IMR-90 (cell line): ENCODE data around the gene SPINDOC. TPM values are rescaled to one million over a fixed set of nuclear protein-coding genes. Genes with fewer than 3 reads are reported as not detected.

Experiments
- ATAC-seq: fragments of 200-7000 bp; cut with Tn5 transposase; 2 replicates; pipeline ENCODE4 v1.9.1; 2020; ENCODE audit warnings: low read depth, mild to moderate bottlenecking, moderate library complexity
- BruUV-seq: library from RNA; stranded (reverse); fragments of 400-500 nt; replicated peaks from 2 replicates; lab custom pipeline; 2021; lab: Mats Ljungman, UMichigan
- CTCF ChIA-PET: fragments of 300-600 bp; formaldehyde crosslinking; extraction: SDS; loops from one replicate; lab custom pipeline; 2021; ENCODE audit warnings: antibody characterized with exemption; lab: Yijun Ruan, JAX
- POLR2A ChIA-PET: fragments of 300-600 bp; sonication (Branson Sonifier 250); formaldehyde crosslinking; loops from one replicate; lab custom pipeline; 2022; ENCODE audit warnings: antibody characterized with exemption; ENCODE audit not compliant: unreplicated experiment; lab: Charles Lee
- DNase-seq: peaks from one replicate; pipeline ENCODE4 v3.0.0; 2013
- H2AFZ ChIP-seq: replicated peaks from 2 replicates; pipeline ENCODE3; 2013; ENCODE audit warnings: low read length, mild to moderate bottlenecking; ENCODE audit not compliant: poor library complexity
- H2AK5ac ChIP-seq: 2 replicates; pipeline ENCODE4 v1.6.1; 2013; ENCODE audit warnings: low read depth, low read length, inconsistent platforms
- H2AK9ac ChIP-seq: replicated peaks from 2 replicates; pipeline ENCODE3; 2013; ENCODE audit warnings: mild to moderate bottlenecking, low read depth, low read length, moderate library complexity; ENCODE audit not compliant: poor library complexity
- H2BK120ac ChIP-seq: 2 replicates; pipeline ENCODE4 v1.6.1; 2013; ENCODE audit warnings: low read depth, low read length, inconsistent platforms
- H2BK15ac ChIP-seq: 3 replicates; pipeline ENCODE4 v1.6.1; 2013; ENCODE audit warnings: low read depth, low read length, inconsistent platforms
- H2BK20ac ChIP-seq: 2 replicates; pipeline ENCODE4 v1.6.1; 2013; ENCODE audit warnings: low read depth, mild to moderate bottlenecking, inconsistent platforms, low read length, moderate library complexity
- H2BK5ac ChIP-seq: 2 replicates; pipeline ENCODE4 v1.6.1; 2013; ENCODE audit warnings: mild to moderate bottlenecking, low read depth, low read length, inconsistent platforms; ENCODE audit not compliant: poor library complexity, severe bottlenecking
- H3K14ac ChIP-seq: replicated peaks from 2 replicates; pipeline ENCODE4 v1.6.1; 2013; ENCODE audit warnings: low read depth, low read length, inconsistent platforms
- H3K18ac ChIP-seq: 2 replicates; pipeline ENCODE4 v1.6.1; 2013; ENCODE audit warnings: low read depth, low read length, control low read depth
- H3K23ac ChIP-seq: 2 replicates; pipeline ENCODE4 v1.6.1; 2013; ENCODE audit warnings: low read depth, low read length, inconsistent platforms
- H3K27ac ChIP-seq: 2 replicates; pipeline ENCODE4 v1.5.1; 2013; ENCODE audit warnings: mild to moderate bottlenecking, control low read depth, low read length; ENCODE audit not compliant: insufficient read depth
- H3K27me3 ChIP-seq: 2 replicates; pipeline ENCODE4 v1.6.1; 2013; ENCODE audit warnings: low read length; ENCODE audit not compliant: control insufficient read depth, insufficient read depth
- H3K36me3 ChIP-seq: 2 replicates; pipeline ENCODE4 v1.6.1; 2013; ENCODE audit warnings: low read length, mixed read lengths; ENCODE audit not compliant: control insufficient read depth, insufficient read depth
- H3K4ac ChIP-seq: 2 replicates; pipeline ENCODE4 v1.6.1; 2013; ENCODE audit warnings: low read depth, low read length, inconsistent platforms
- H3K4me1 ChIP-seq: 2 replicates; pipeline ENCODE4 v1.6.1; 2013; ENCODE audit warnings: low read length, mixed read lengths; ENCODE audit not compliant: control insufficient read depth, insufficient read depth
- H3K4me2 ChIP-seq: 2 replicates; pipeline ENCODE4 v1.6.1; 2013; ENCODE audit warnings: low read depth, mild to moderate bottlenecking, control low read depth, low read length, moderate library complexity
- H3K4me3 ChIP-seq: 2 replicates; pipeline ENCODE4 v1.5.1; 2013; ENCODE audit warnings: low read depth, mild to moderate bottlenecking, control low read depth, low read length, moderate library complexity; ENCODE audit not compliant: insufficient read depth
- H3K56ac ChIP-seq: 2 replicates; pipeline ENCODE4 v1.6.1; 2013; ENCODE audit warnings: low read length, inconsistent platforms; ENCODE audit not compliant: insufficient read depth; ENCODE audit errors: extremely low read depth
- H3K79me1 ChIP-seq, 2 experiments: 2 replicates each; pipeline ENCODE4 v1.6.1; 2013; ENCODE audit warnings: low read length in 2 of 2, inconsistent platforms in 1 of 2, low read depth in 1 of 2
- H3K9ac ChIP-seq: 2 replicates; pipeline ENCODE4 v1.6.1; 2013; ENCODE audit warnings: low read depth, low read length, control low read depth
- H3K9me1 ChIP-seq: 2 replicates; pipeline ENCODE4 v1.6.1; 2013; ENCODE audit warnings: low read length, inconsistent platforms; ENCODE audit not compliant: insufficient read depth
- H3K9me3 ChIP-seq: 2 replicates; pipeline ENCODE4 v1.6.1; 2013; ENCODE audit warnings: low read length; ENCODE audit not compliant: control insufficient read depth, insufficient read depth
- H4K20me1 ChIP-seq: 2 replicates; pipeline ENCODE4 v1.6.1; 2013; ENCODE audit warnings: low read length, inconsistent platforms; ENCODE audit not compliant: insufficient read depth
- H4K5ac ChIP-seq: 2 replicates; pipeline ENCODE4 v1.6.1; 2013; ENCODE audit warnings: mild to moderate bottlenecking, low read depth, low read length, control low read depth
- H4K8ac ChIP-seq, 2 experiments: 2 replicates each; pipeline ENCODE4 v1.6.1; 2013; ENCODE audit warnings: low read depth in 2 of 2, low read length in 2 of 2, control low read depth in 1 of 2, inconsistent platforms in 1 of 2
- H4K91ac ChIP-seq: 2 replicates; pipeline ENCODE4 v1.6.1; 2013; ENCODE audit warnings: low read depth, low read length, inconsistent platforms; ENCODE audit not compliant: insufficient read depth
- BHLHE40 ChIP-seq: fragments of 150-350 bp; IDR thresholded peaks from 2 replicates; pipeline ENCODE4 v1.6.1; 2016; ENCODE audit warnings: mild to moderate bottlenecking, low read depth, low read length
- CEBPB ChIP-seq: IDR thresholded peaks from 2 replicates; pipeline ENCODE4 v1.6.1; 2012; ENCODE audit warnings: low read depth, low read length, improper control_type of control experiment
- CHD1 ChIP-seq: IDR thresholded peaks from 2 replicates; pipeline ENCODE4 v1.6.1; 2012; ENCODE audit warnings: low read depth, low read length, improper control_type of control experiment
- FOS ChIP-seq: fragments of 150-350 bp; IDR thresholded peaks from 2 replicates; pipeline ENCODE4 v1.6.1; 2016; ENCODE audit warnings: low read depth, low read length
- MAFK ChIP-seq: IDR thresholded peaks from 2 replicates; pipeline ENCODE4 v1.6.1; 2012; ENCODE audit warnings: low read depth, low read length, improper control_type of control experiment
- MAZ ChIP-seq: IDR thresholded peaks from 2 replicates; pipeline ENCODE4 v1.6.1; 2012; ENCODE audit warnings: low read depth, mild to moderate bottlenecking, low read length, improper control_type of control experiment, moderate library complexity, borderline replicate concordance
- MXI1 ChIP-seq: IDR thresholded peaks from 2 replicates; pipeline ENCODE4 v1.6.1; 2012; ENCODE audit warnings: low read depth, mild to moderate bottlenecking, low read length, moderate library complexity, borderline replicate concordance
- NFE2L2 ChIP-seq: fragments of 150-350 bp; IDR thresholded peaks from 2 replicates; pipeline ENCODE4 v1.6.1; 2016; ENCODE audit warnings: low read depth, mild to moderate bottlenecking, low read length
- POLR2A ChIP-seq: IDR thresholded peaks from 2 replicates; pipeline ENCODE4 v1.6.1; 2012; ENCODE audit warnings: mild to moderate bottlenecking, low read depth, low read length
- RAD21 ChIP-seq: IDR thresholded peaks from 2 replicates; pipeline ENCODE4 v1.6.1; 2012; ENCODE audit warnings: low read length, improper control_type of control experiment
- RCOR1 ChIP-seq: IDR thresholded peaks from 2 replicates; pipeline ENCODE4 v1.6.1; 2012; ENCODE audit warnings: mild to moderate bottlenecking, low read length, improper control_type of control experiment; ENCODE audit not compliant: insufficient replicate concordance
- RFX5 ChIP-seq: IDR thresholded peaks from 2 replicates; pipeline ENCODE4 v1.8.0; 2012; ENCODE audit warnings: low read depth, mild to moderate bottlenecking, low read length, moderate library complexity
- SMC3 ChIP-seq: fragments of 150-350 bp; IDR thresholded peaks from 2 replicates; pipeline ENCODE4 v1.6.1; 2016; ENCODE audit warnings: low read depth, mild to moderate bottlenecking, antibody characterized with exemption, low read length, moderate library complexity
- WGBS, 2 experiments: methylation state at CpG; one replicate each; pipeline versions ENCODE4 v1.1.5 to v1.1.7; 2013; ENCODE audit warnings: missing lambda C conversion rate in 2 of 2; ENCODE audit not compliant: insufficient read length in 1 of 2; ENCODE audit errors: extremely low coverage in 2 of 2; 5-methylcytosine and 5-hydroxymethylcytosine counted together
- dilution Hi-C: fragments of 300-500 bp; cut with HindIII; formaldehyde crosslinking; loops from one replicate; pipeline ENCODE4 v1.14.3; 2018; ENCODE audit warnings: low sequenced_read_pairs; ENCODE audit not compliant: unreplicated experiment
- in situ Hi-C: fragments of 300-500 bp; cut with MboI; formaldehyde crosslinking; loops from 3 replicates; pipeline ENCODE4 v1.14.3; 2019; ENCODE audit warnings: low sequenced_read_pairs, inconsistent platforms, mixed read lengths
- intact Hi-C: fragments of 100-400 bp; cut with micrococcal nuclease; formaldehyde crosslinking; loops from 2 replicates; pipeline ENCODE4 v1.10.0; 2022
- polyA plus RNA-seq, 3 experiments: library from polyadenylated mRNA; depleted of rRNA; stranded (reverse); fragments of >200 nt; gene quantifications; 2 replicates each; pipeline ENCODE4 v1.2.3, GENCODE V29; 2012; ENCODE audit warnings: low replicate concordance in 1 of 3
- total RNA-seq: library from RNA; depleted of rRNA; stranded (reverse); fragments of >200 nt; gene quantifications from 2 replicates; pipeline ENCODE4 v1.2.3, GENCODE V29; 2012
- TF ChIP-seq, protein P1 (sequence below): conservative IDR thresholded peaks from 2 replicates; pipeline ENCODE4 v1.5.1; 2012; ENCODE audit warnings: mild to moderate bottlenecking, low read depth, low read length, improper control_type of control experiment
- TF ChIP-seq, protein P2 (sequence below): fragments of 150-350 bp; IDR thresholded peaks from 2 replicates; pipeline ENCODE4 v1.6.1; 2016; ENCODE audit warnings: low read depth, mild to moderate bottlenecking, low read length, moderate library complexity, borderline replicate concordance
- TF ChIP-seq, protein P3 (sequence below): fragments of 150-350 bp; IDR thresholded peaks from 2 replicates; pipeline ENCODE4 v1.6.1; 2017; ENCODE audit warnings: mild to moderate bottlenecking, antibody characterized with exemption, low read length, low read depth

Gene SPINDOC
- total and polyA plus RNA-seq, 2 of the 4 experiments (the other 2 are of a cell fraction), result 10.0 to 29.9 TPM

DNA sequence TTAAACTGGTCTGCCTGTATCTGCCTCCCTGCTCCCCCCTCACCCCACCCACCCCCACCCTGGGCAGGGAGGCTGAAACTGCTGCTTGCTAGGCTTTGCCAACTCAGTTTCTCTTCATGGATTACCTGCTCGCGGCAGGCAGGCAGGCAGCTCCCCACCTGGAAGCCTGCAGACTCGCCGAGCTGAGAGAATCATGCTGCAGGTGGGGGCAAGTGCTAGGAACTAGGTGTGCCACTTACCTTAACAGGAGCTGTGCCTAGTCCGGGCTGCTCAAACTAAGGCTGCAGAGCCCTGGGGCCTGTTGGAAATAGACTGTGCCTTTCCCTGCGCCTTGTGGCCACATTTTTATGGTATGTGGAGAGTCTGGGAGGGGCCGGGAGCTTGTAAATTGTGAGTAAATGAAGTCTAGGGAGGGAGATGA, 55.9 kb downstream of the SPINDOC start:
- no peak overlapping the region for H3K4ac ChIP-seq
- H3K18ac ChIP-seq, result no peak overlapping the region
- ATAC-seq, result no peak
- H3K79me1 ChIP-seq, result peaks cover 46 to 89% of the 10 kb centered on the region in 2 experiments
- no peak overlapping the region for H2AK9ac ChIP-seq
- no peak overlapping the region for H3K4me2 ChIP-seq
- ChIA-PET POLR2A (no interaction called here), CTCF (interaction anchor here (0.6 kb wide), 1 partner anchor 11 kb away, joined by 4 read pairs; no protein-coding TSS in a partner anchor)
- H2BK15ac ChIP-seq, result no peak overlapping the region
- H4K5ac ChIP-seq, result no peak overlapping the region
- no peak overlapping the region for H2BK5ac ChIP-seq
- in situ Hi-C loops (no loop called here), intact Hi-C loops (no loop called here), dilution Hi-C loops (no loop called here)
- no peak for DNase-seq
- no peak overlapping the region for H3K27ac ChIP-seq
- no peak overlapping the region for H4K8ac ChIP-seq
- no peak overlapping the region for H3K9ac ChIP-seq
- peaks cover 4% of the 10 kb centered on the region; the same call in 1 of the 2 replicates for H3K36me3 ChIP-seq
- H3K4me3 ChIP-seq, result no peak overlapping the region
- H4K20me1 ChIP-seq, result peaks cover 98% of the 10 kb centered on the region
- peaks cover 18% of the 10 kb centered on the region for H3K9me1 ChIP-seq
- no peaks in the 10 kb centered on the region for H3K27me3 ChIP-seq
- H3K23ac ChIP-seq, result no peak overlapping the region
- H2BK20ac ChIP-seq, result no peak overlapping the region
- H4K91ac ChIP-seq, result no peak overlapping the region
- no peak overlapping the region for H3K56ac ChIP-seq
- H2BK120ac ChIP-seq, result no peak overlapping the region
- H3K4me1 ChIP-seq, result peaks cover 16% of the 10 kb centered on the region; the same call in 1 of the 2 replicates
- 92% methylated on average over 7 of the region's 7 CpGs; no CpG with 5 or more reads in 1 of the 2 experiments for WGBS, 2 experiments
- TF ChIP-seq SMC3 (no peak), CHD1 (no peak), FOS (no peak), BHLHE40 (no peak), POLR2A (no peak), MXI1 (no peak), MAFK (no peak), RFX5 (no peak), RAD21 (no peak), NFE2L2 (no peak), CEBPB (no peak), MAZ (no peak), RCOR1 (no peak)
- TF ChIP-seq, protein P1, sequence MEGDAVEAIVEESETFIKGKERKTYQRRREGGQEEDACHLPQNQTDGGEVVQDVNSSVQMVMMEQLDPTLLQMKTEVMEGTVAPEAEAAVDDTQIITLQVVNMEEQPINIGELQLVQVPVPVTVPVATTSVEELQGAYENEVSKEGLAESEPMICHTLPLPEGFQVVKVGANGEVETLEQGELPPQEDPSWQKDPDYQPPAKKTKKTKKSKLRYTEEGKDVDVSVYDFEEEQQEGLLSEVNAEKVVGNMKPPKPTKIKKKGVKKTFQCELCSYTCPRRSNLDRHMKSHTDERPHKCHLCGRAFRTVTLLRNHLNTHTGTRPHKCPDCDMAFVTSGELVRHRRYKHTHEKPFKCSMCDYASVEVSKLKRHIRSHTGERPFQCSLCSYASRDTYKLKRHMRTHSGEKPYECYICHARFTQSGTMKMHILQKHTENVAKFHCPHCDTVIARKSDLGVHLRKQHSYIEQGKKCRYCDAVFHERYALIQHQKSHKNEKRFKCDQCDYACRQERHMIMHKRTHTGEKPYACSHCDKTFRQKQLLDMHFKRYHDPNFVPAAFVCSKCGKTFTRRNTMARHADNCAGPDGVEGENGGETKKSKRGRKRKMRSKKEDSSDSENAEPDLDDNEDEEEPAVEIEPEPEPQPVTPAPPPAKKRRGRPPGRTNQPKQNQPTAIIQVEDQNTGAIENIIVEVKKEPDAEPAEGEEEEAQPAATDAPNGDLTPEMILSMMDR, result no peak
- TF ChIP-seq, protein P2, sequence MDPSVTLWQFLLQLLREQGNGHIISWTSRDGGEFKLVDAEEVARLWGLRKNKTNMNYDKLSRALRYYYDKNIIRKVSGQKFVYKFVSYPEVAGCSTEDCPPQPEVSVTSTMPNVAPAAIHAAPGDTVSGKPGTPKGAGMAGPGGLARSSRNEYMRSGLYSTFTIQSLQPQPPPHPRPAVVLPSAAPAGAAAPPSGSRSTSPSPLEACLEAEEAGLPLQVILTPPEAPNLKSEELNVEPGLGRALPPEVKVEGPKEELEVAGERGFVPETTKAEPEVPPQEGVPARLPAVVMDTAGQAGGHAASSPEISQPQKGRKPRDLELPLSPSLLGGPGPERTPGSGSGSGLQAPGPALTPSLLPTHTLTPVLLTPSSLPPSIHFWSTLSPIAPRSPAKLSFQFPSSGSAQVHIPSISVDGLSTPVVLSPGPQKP, result no peak
- TF ChIP-seq, protein P3, sequence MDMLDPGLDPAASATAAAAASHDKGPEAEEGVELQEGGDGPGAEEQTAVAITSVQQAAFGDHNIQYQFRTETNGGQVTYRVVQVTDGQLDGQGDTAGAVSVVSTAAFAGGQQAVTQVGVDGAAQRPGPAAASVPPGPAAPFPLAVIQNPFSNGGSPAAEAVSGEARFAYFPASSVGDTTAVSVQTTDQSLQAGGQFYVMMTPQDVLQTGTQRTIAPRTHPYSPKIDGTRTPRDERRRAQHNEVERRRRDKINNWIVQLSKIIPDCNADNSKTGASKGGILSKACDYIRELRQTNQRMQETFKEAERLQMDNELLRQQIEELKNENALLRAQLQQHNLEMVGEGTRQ, result no peak
- no peak overlapping the region for H2AK5ac ChIP-seq
- BruUV-seq, result no TSS peak
- no peak overlapping the region for H2AFZ ChIP-seq
- H3K9me3 ChIP-seq, result no peaks in the 10 kb centered on the region
- no peak overlapping the region for H3K14ac ChIP-seq
